Panc1 (cell line): ENCODE data around the gene SECISBP2. TPM values are rescaled to one million over a fixed set of nuclear protein-coding genes. Genes with fewer than 3 reads are reported as not detected.
"Not testable (repeated sequence)": the region's sequence is repeated elsewhere in the genome, so short reads cannot be mapped to it uniquely, and the experiment has no call there.

Source experiments
- ATAC-seq: fragments of 200-7000 bp; cut with Tn5 transposase; 2 replicates; pipeline ENCODE4 v1.9.1; 2020; ENCODE audit warnings: mild to moderate bottlenecking, moderate library complexity
- BruUV-seq: library from RNA; stranded (reverse); fragments of 400-500 nt; replicated peaks from 2 replicates; lab custom pipeline; 2021; lab: Mats Ljungman, UMichigan
- CTCF ChIA-PET: fragments of 300-600 bp; sonication (Branson Sonifier 250); formaldehyde crosslinking; loops from one replicate; lab custom pipeline; 2022; ENCODE audit warnings: antibody characterized with exemption; lab: Charles Lee
- POLR2A ChIA-PET: fragments of 300-600 bp; sonication (Branson Sonifier 250); formaldehyde crosslinking; loops from one replicate; lab custom pipeline; 2022; ENCODE audit warnings: antibody characterized with exemption; lab: Charles Lee
- DNase-seq: peaks from one replicate; pipeline ENCODE4 v3.0.0-alpha.2; 2010; ENCODE audit warnings: low read depth, low spot score
- H3K27ac ChIP-seq: 2 replicates; pipeline ENCODE4 v1.5.1; 2011; ENCODE audit warnings: mild to moderate bottlenecking, low read length, inconsistent platforms
- H3K27me3 ChIP-seq: fragments of 200-500 bp; sonication (Bioruptor generic); 2 replicates; pipeline ENCODE4 v1.6.0; 2014; ENCODE audit warnings: low read length, inconsistent platforms; ENCODE audit not compliant: control insufficient read depth, insufficient read depth
- H3K36me3 ChIP-seq: fragments of 200-500 bp; sonication (Bioruptor generic); 2 replicates; pipeline ENCODE4 v1.5.1; 2014; ENCODE audit warnings: inconsistent platforms, mild to moderate bottlenecking, low read length, moderate library complexity; ENCODE audit not compliant: control insufficient read depth, insufficient read depth
- H3K4me1 ChIP-seq: 2 replicates; pipeline ENCODE4 v1.5.1; 2011; ENCODE audit warnings: inconsistent platforms, mild to moderate bottlenecking, low read length, moderate library complexity; ENCODE audit not compliant: control insufficient read depth, insufficient read depth
- H3K4me3 ChIP-seq, 2 experiments: 2 replicates each; pipeline ENCODE4 v1.5.1; 2011 to 2012; ENCODE audit warnings: low read depth in 2 of 2, low read length in 2 of 2, mild to moderate bottlenecking in 2 of 2, inconsistent platforms in 1 of 2, moderate library complexity in 1 of 2
- H3K9me3 ChIP-seq: fragments of 200-500 bp; sonication (Bioruptor generic); 2 replicates; pipeline ENCODE4 v1.5.1; 2014; ENCODE audit warnings: low read depth, mild to moderate bottlenecking, inconsistent platforms, low read length, moderate library complexity; ENCODE audit not compliant: control insufficient read depth, insufficient read depth
- CTCF ChIP-seq: fragments of 450-650 bp; IDR thresholded peaks from 2 replicates; pipeline ENCODE4 v1.5.1; 2017; ENCODE audit warnings: mild to moderate bottlenecking
- POLR2AphosphoS5 ChIP-seq: IDR thresholded peaks from 2 replicates; pipeline ENCODE4 v1.6.1; 2012; ENCODE audit warnings: mild to moderate bottlenecking, low read depth, low read length, moderate library complexity
- REST ChIP-seq, 2 experiments: IDR thresholded peaks; 2 replicates each; pipeline ENCODE4 v1.6.1; 2011 to 2012; ENCODE audit warnings: low read depth in 2 of 2, control low read depth in 1 of 2, low read length in 1 of 2, mild to moderate bottlenecking in 1 of 2, moderate library complexity in 1 of 2; ENCODE audit not compliant: insufficient read depth in 1 of 2
- SIN3A ChIP-seq: IDR thresholded peaks from 2 replicates; pipeline ENCODE4 v1.6.1; 2012; ENCODE audit warnings: low read depth, mild to moderate bottlenecking, low read length, moderate library complexity, borderline replicate concordance; ENCODE audit not compliant: insufficient read depth
- TCF7L2 ChIP-seq: IDR thresholded peaks from 2 replicates; pipeline ENCODE4 v1.6.1; 2011; ENCODE audit warnings: mild to moderate bottlenecking, low read depth, low read length, inconsistent platforms
- in situ Hi-C: cut with HindIII; loops from 2 replicates; pipeline ENCODE4 v1.10.0; 2016; ENCODE audit warnings: low sequenced_read_pairs, low pct_unique_long_range_greater_than_20kb
- intact Hi-C: fragments of 100-400 bp; cut with micrococcal nuclease; formaldehyde crosslinking; loops from one replicate; pipeline ENCODE4 v1.10.0; 2022; ENCODE audit not compliant: unreplicated experiment
- total RNA-seq: library from RNA; stranded (reverse); gene quantifications from one replicate; pipeline ENCODE4 v1.2.1, GENCODE V29; 2021; ENCODE audit not compliant: unreplicated experiment

Gene SECISBP2
- total RNA-seq, 1 experiment from 2014 or later, result 17.7 TPM

- Histone ChIP-seq H3K4me3 (no peak overlapping the region), H3K36me3 (no peaks in the 10 kb centered on the region), H3K27me3 (no peaks in the 10 kb centered on the region), H3K4me1 (no peaks in the 10 kb centered on the region), H3K9me3 (no peaks in the 10 kb centered on the region), H3K27ac (no peak overlapping the region)
- in situ Hi-C loops (no loop called here), intact Hi-C loops (loop anchor here (5.0 to 10.0 kb wide), 2 partner anchors 97 to 254 kb away; no protein-coding TSS in a partner anchor)
- no peak for ATAC-seq
- BruUV-seq, result no TSS peak
- peak; percentile 12 for DNase-seq
- ChIA-PET CTCF (interaction anchor here (0.6 to 0.7 kb wide), 3 partner anchors 22 to 700 kb away, joined by 3 to 4 read pairs (median 3); no protein-coding TSS in a partner anchor), POLR2A (interaction anchor here (0.7 kb wide), 1 partner anchor 94 kb away, joined by 3 read pairs; no protein-coding TSS in a partner anchor)
- TF ChIP-seq CTCF, result peak; percentile 72
- TF ChIP-seq TCF7L2, result no peak
These were observed 39.1 kb upstream of the SECISBP2 start for GRCh38 chr9:89278997-89279739.

DNA sequence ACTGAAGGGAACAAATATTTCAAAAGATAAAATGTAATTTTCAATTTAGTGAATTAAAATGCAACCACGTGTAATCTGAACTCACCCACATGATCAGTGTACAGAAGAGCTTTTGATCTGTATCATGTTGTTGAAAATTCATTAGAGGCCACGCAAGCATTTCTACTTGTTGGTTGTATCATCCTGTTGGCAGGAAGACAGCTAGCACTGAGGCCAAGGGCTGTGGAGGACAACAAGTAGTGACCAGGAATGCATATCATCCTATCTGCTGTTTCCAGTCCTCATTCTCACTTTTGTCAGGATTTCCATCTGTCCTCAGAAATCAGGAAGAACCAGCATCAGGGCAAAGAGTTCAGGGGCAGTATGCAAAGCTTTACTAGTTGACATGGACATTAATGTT lies 37.2 kb upstream of the SECISBP2 start:
- no peak overlapping the region for H3K27ac ChIP-seq
- H3K27me3 ChIP-seq, result no peaks in the 10 kb centered on the region
- H3K4me1 ChIP-seq, result no peaks in the 10 kb centered on the region
- BruUV-seq, result no TSS peak
- no peak for TF ChIP-seq SIN3A
- no peak for TF ChIP-seq TCF7L2
- TF ChIP-seq REST (IDR thresholded peaks at IDR 0.05; ENCODE audit: insufficient read depth in 1 of 2, low read depth in 2 of 2, low read length in 1 of 2), result no peak
- TF ChIP-seq POLR2AphosphoS5, result no peak
- TF ChIP-seq CTCF, result no peak
- no peaks in the 10 kb centered on the region for H3K9me3 ChIP-seq
- no peak for DNase-seq
- ChIA-PET CTCF (no interaction called here), POLR2A (no interaction called here)
- no peak for ATAC-seq
- no peaks in the 10 kb centered on the region for H3K36me3 ChIP-seq
- in situ Hi-C loops, result no loop called here
- intact Hi-C loops, result no loop called here
- no peak overlapping the region for H3K4me3 ChIP-seq

GRCh38 chr9:89282248-89282968 lies 35.9 kb upstream of the SECISBP2 start:
- H3K36me3 ChIP-seq, H3K4me1 ChIP-seq, CTCF ChIA-PET, H3K27ac ChIP-seq, in situ Hi-C loops, DNase-seq, H3K27me3 ChIP-seq, H3K4me3 ChIP-seq, POLR2A ChIA-PET, intact Hi-C loops, H3K9me3 ChIP-seq, BruUV-seq, ATAC-seq: not testable (repeated sequence)
